SK-N-SH (cell line): ENCODE results near the gene GALNT6. TPM values are rescaled to one million over a fixed set of nuclear protein-coding genes. Genes with fewer than 3 reads are reported as not detected.
A peak's percentile ranks its signal among the peaks of the same experiment; 100 is the strongest.

ENCODE experiments used
- CTCF ChIA-PET: fragments of 300-600, 350-600 bp; formaldehyde crosslinking; extraction: SDS; loops from one replicate; lab custom pipeline; 2021; lab: Yijun Ruan, JAX
- POLR2A ChIA-PET: fragments of 350-600 bp; sonication (Branson Sonifier 250); formaldehyde crosslinking; extraction: SDS; loops from one replicate; lab custom pipeline; 2020; ENCODE audit warnings: antibody characterized with exemption, inconsistent platforms; lab: Yijun Ruan, JAX
- DNase-seq: peaks from one replicate; pipeline ENCODE4 v3.0.0; 2012
- H2AFZ ChIP-seq: fragments of 200-600 bp; sonication (generic); 2 replicates; pipeline ENCODE4 v1.8.1; 2016; ENCODE audit warnings: antibody characterized with exemption, mild to moderate bottlenecking, low read depth
- H3F3A ChIP-seq: fragments of 200-600 bp; sonication (generic); replicated peaks from 2 replicates; pipeline ENCODE3; 2016; ENCODE audit warnings: antibody characterized with exemption, mild to moderate bottlenecking; ENCODE audit not compliant: insufficient read depth
- H3K27ac ChIP-seq, 2 experiments: fragments of 200-500 bp in 1 of 2; fragments of 200-600 bp in 1 of 2; sonication (Bioruptor generic) in 1 of 2; sonication (generic), shearing (Covaris generic) in 1 of 2; 2 replicates each; pipeline versions ENCODE4 v1.5.1 to v1.6.1; 2014 to 2016; ENCODE audit warnings: low read depth in 2 of 2, inconsistent platforms in 1 of 2, low read length in 1 of 2, mild to moderate bottlenecking in 1 of 2, mixed read lengths in 1 of 2
- H3K27me3 ChIP-seq: fragments of 200-600 bp; sonication (generic), shearing (Covaris generic); 2 replicates; pipeline ENCODE4 v1.6.1; 2016; ENCODE audit warnings: mixed run types; ENCODE audit not compliant: insufficient read depth
- H3K36me3 ChIP-seq, 2 experiments: fragments of 200-500 bp in 1 of 2; fragments of 200-600 bp in 1 of 2; sonication (Bioruptor generic) in 1 of 2; sonication (generic) in 1 of 2; replicated peaks in 1 of 2; 2 replicates each; pipeline versions ENCODE3 to v1.5.1; 2014 to 2016; ENCODE audit warnings: low read length in 1 of 2, mild to moderate bottlenecking in 1 of 2; ENCODE audit not compliant: insufficient read depth in 2 of 2, control insufficient read depth in 1 of 2
- H3K4me1 ChIP-seq, 2 experiments: fragments of 200-500 bp in 1 of 2; fragments of 200-600 bp in 1 of 2; sonication (Bioruptor generic) in 1 of 2; sonication (generic), shearing (Covaris generic) in 1 of 2; 2 replicates each; pipeline versions ENCODE4 v1.5.1 to v1.6.1; 2014 to 2016; ENCODE audit warnings: low read depth in 1 of 2, low read length in 1 of 2, mixed run types in 1 of 2; ENCODE audit not compliant: insufficient read depth in 2 of 2, control insufficient read depth in 1 of 2
- H3K4me2 ChIP-seq: fragments of 200-600 bp; sonication (generic), shearing (Covaris generic); 2 replicates; pipeline ENCODE4 v1.6.1; 2017; ENCODE audit warnings: mixed run types
- H3K4me3 ChIP-seq, 2 experiments: fragments of 200-500 bp in 1 of 2; fragments of 200-600 bp in 1 of 2; sonication (Bioruptor generic) in 1 of 2; sonication (generic), shearing (Covaris generic) in 1 of 2; 2 replicates each; pipeline versions ENCODE4 v1.5.1 to v1.8.1; 2014 to 2016; ENCODE audit warnings: low read depth in 2 of 2, inconsistent platforms in 1 of 2, low read length in 1 of 2, mild to moderate bottlenecking in 1 of 2, mixed read lengths in 1 of 2, moderate library complexity in 1 of 2
- H3K79me2 ChIP-seq: fragments of 200-600 bp; sonication (generic); 2 replicates; pipeline ENCODE4 v1.8.1; 2017; ENCODE audit warnings: mild to moderate bottlenecking; ENCODE audit not compliant: insufficient read depth
- H3K9ac ChIP-seq: fragments of 200-600 bp; sonication (generic); 2 replicates; pipeline ENCODE4 v1.6.1; 2017; ENCODE audit warnings: mixed run types
- H3K9me2 ChIP-seq: fragments of 200-600 bp; sonication (generic); 2 replicates; pipeline ENCODE4 v1.6.1; 2017; ENCODE audit warnings: mixed run types
- H3K9me3 ChIP-seq: fragments of 200-600 bp; sonication (generic); 2 replicates; pipeline ENCODE4 v1.6.1; 2017; ENCODE audit warnings: mixed run types, mild to moderate bottlenecking, moderate library complexity
- H4K20me1 ChIP-seq: fragments of 200-600 bp; sonication (generic); 2 replicates; pipeline ENCODE4 v1.6.1; 2017; ENCODE audit warnings: mild to moderate bottlenecking, mixed run types; ENCODE audit not compliant: insufficient read depth
- EZH2phosphoT487 ChIP-seq: fragments of 200-600 bp; sonication (generic); IDR thresholded peaks from 2 replicates; pipeline ENCODE4 v1.6.1; 2017; ENCODE audit warnings: low read depth, mixed run types, mild to moderate bottlenecking, antibody characterized with exemption, moderate library complexity, borderline replicate concordance
- MAX ChIP-seq: IDR thresholded peaks from 2 replicates; pipeline ENCODE4 v1.4.0; 2012; ENCODE audit warnings: low read depth
- PBX3 ChIP-seq: IDR thresholded peaks from 2 replicates; pipeline ENCODE4; 2012
- WGBS: methylation state at CpG from one replicate; pipeline ENCODE4 v1.1.6; 2017; ENCODE audit warnings: low lambda C conversion rate; 5-methylcytosine and 5-hydroxymethylcytosine counted together
- polyA plus RNA-seq, 3 experiments: library from polyadenylated mRNA; depleted of rRNA; stranded (reverse); fragments of >200 nt; gene quantifications; 2 replicates each; pipeline ENCODE4 v1.2.3, GENCODE V29; 2012
- TF ChIP-seq, protein P1 (sequence below): IDR thresholded peaks from 2 replicates; pipeline ENCODE4 v1.4.0; 2012; ENCODE audit warnings: low read depth, borderline replicate concordance

The GALNT6 gene
- polyA plus RNA-seq, 1 of the 3 experiments (the other 2 are of a cell fraction) = 0.74 TPM

- H4K20me1 ChIP-seq = no peaks in the 10 kb centered on the region
- H3K4me1 ChIP-seq = peaks cover 8 to 35% of the 10 kb centered on the region in 2 experiments; a peak in 3 of 4 replicates
- H3K9me3 ChIP-seq = no peaks in the 10 kb centered on the region
- DNase-seq = no peak
- CTCF ChIA-PET = interaction anchor here (1.6 kb wide), 1 partner anchor 48 kb away, joined by 3 read pairs; no protein-coding TSS in a partner anchor
- no peak overlapping the region for H3K4me2 ChIP-seq
- H3F3A ChIP-seq = peaks cover 16% of the 10 kb centered on the region
- H3K4me3 ChIP-seq = no peak overlapping the region
- no peak overlapping the region for H2AFZ ChIP-seq
- H3K9me2 ChIP-seq = no peaks in the 10 kb centered on the region
- POLR2A ChIA-PET = interaction anchor here (0.6 kb wide), 1 partner anchor 1548 kb away, joined by 4 read pairs; no protein-coding TSS in a partner anchor
- H3K27ac ChIP-seq = no peak overlapping the region
- TF ChIP-seq MAX = no peak
- no peak for TF ChIP-seq EZH2phosphoT487
- TF ChIP-seq PBX3 = no peak
- no peaks in the 10 kb centered on the region for H3K36me3 ChIP-seq
- 94% methylated on average over 3 of the region's 3 CpGs for WGBS
- H3K27me3 ChIP-seq = no peaks in the 10 kb centered on the region
- no peak overlapping the region for H3K9ac ChIP-seq
- H3K79me2 ChIP-seq = no peaks in the 10 kb centered on the region
Observed at GRCh38 chr12:51373187-51373586, 18.0 kb downstream of the GALNT6 start.

- TF ChIP-seq, protein P1, sequence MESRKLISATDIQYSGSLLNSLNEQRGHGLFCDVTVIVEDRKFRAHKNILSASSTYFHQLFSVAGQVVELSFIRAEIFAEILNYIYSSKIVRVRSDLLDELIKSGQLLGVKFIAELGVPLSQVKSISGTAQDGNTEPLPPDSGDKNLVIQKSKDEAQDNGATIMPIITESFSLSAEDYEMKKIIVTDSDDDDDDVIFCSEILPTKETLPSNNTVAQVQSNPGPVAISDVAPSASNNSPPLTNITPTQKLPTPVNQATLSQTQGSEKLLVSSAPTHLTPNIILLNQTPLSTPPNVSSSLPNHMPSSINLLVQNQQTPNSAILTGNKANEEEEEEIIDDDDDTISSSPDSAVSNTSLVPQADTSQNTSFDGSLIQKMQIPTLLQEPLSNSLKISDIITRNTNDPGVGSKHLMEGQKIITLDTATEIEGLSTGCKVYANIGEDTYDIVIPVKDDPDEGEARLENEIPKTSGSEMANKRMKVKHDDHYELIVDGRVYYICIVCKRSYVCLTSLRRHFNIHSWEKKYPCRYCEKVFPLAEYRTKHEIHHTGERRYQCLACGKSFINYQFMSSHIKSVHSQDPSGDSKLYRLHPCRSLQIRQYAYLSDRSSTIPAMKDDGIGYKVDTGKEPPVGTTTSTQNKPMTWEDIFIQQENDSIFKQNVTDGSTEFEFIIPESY = no peak
- Histone ChIP-seq H2AFZ (peak overlapping the region; percentile 31; the same call in 1 of the 2 replicates), H3K9me3 (no peaks in the 10 kb centered on the region), H3K27me3 (no peaks in the 10 kb centered on the region), H3K9me2 (no peaks in the 10 kb centered on the region), H3K4me2 (peak overlapping the region; percentile 70), H3F3A (peaks cover 16% of the 10 kb centered on the region), H3K9ac (peak overlapping the region; percentile 45; the same call in 1 of the 2 replicates), H3K36me3 (no peaks in the 10 kb centered on the region), H3K27ac (peak overlapping the region; percentile 82 to 87), H3K79me2 (no peaks in the 10 kb centered on the region), H4K20me1 (no peaks in the 10 kb centered on the region), H3K4me3 (no peak overlapping the region), H3K4me1 (peaks cover 8 to 29% of the 10 kb centered on the region in 2 experiments; a peak in 3 of 4 replicates)
- 76% methylated on average over 2 of the region's 2 CpGs for WGBS
- ChIA-PET POLR2A (interaction anchor here (0.8 to 1.3 kb wide), 3 partner anchors 8 to 34 kb away, joined by 3 to 5 read pairs (median 3); no protein-coding TSS in a partner anchor), CTCF (interaction anchor here (0.7 to 1.8 kb wide), 9 partner anchors 8 to 160 kb away, joined by 3 to 7 read pairs (median 5); no protein-coding TSS in a partner anchor)
- DNase-seq = no peak
Observed at GRCh38 chr12:51372021-51372420, 19.2 kb downstream of the GALNT6 start.
